B cell (primary cell): ENCODE results near the gene CCDC91. TPM values are rescaled to one million over a fixed set of nuclear protein-coding genes. Genes with fewer than 3 reads are reported as not detected.

ENCODE experiments used
- ATAC-seq: fragments of 200-7000 bp; cut with Tn5 transposase; one replicate; pipeline ENCODE4 v1.10.0; 2021; ENCODE audit warnings: low read depth, mild to moderate bottlenecking, moderate number of reproducible peaks, moderate library complexity
- CTCF ChIA-PET: fragments of 350-600 bp; sonication (Branson Sonifier 250); formaldehyde crosslinking; loops from one replicate; lab custom pipeline; 2021; ENCODE audit warnings: antibody characterized with exemption, inconsistent platforms; lab: Charles Lee
- POLR2A ChIA-PET: fragments of 350-600 bp; sonication (Branson Sonifier 250); formaldehyde crosslinking; loops from one replicate; lab custom pipeline; 2021; ENCODE audit warnings: antibody characterized with exemption; lab: Charles Lee
- DNase-seq: peaks from one replicate; pipeline ENCODE4 v3.0.0; 2013
- H2AFZ ChIP-seq: 2 replicates; pipeline ENCODE4 v1.6.1; 2012; ENCODE audit warnings: mild to moderate bottlenecking, low read depth, low read length; ENCODE audit not compliant: insufficient read depth, poor library complexity, severe bottlenecking
- H3K27ac ChIP-seq, 2 donors: 1 replicate in 1 of 2; 2 replicates in 1 of 2; pipeline ENCODE4 v1.5.1; 2012 to 2013; ENCODE audit warnings: low read length in 2 of 2, mild to moderate bottlenecking in 2 of 2, moderate library complexity in 1 of 2
- H3K27me3 ChIP-seq, 4 experiments: fragments of 200-600 bp in 1 of 4; sonication (generic) in 1 of 4; replicated peaks in 1 of 4; 1 replicate in 2 of 4; 2 replicates in 2 of 4; pipeline versions ENCODE4 v1.6.1 to v1.7.0; 2013 to 2016; ENCODE audit warnings: low read length in 3 of 4, mild to moderate bottlenecking in 2 of 4, mixed read lengths in 1 of 4, moderate library complexity in 1 of 4; ENCODE audit not compliant: insufficient read depth in 4 of 4, control insufficient read depth in 3 of 4; ENCODE audit errors: control extremely low read depth in 1 of 4
- H3K36me3 ChIP-seq, 2 experiments: replicated peaks in 1 of 2; 1 replicate in 1 of 2; 2 replicates in 1 of 2; pipeline versions ENCODE4 v1.6.1 to v1.7.1; 2013; ENCODE audit warnings: low read length in 1 of 2; ENCODE audit not compliant: insufficient read depth in 2 of 2, control insufficient read depth in 1 of 2; ENCODE audit errors: control extremely low read depth in 1 of 2, extremely low read depth in 1 of 2
- H3K4me1 ChIP-seq, 2 donors: fragments of 200-600 bp in 1 of 2; sonication (generic) in 1 of 2; 1 replicate in 1 of 2; 2 replicates in 1 of 2; pipeline versions ENCODE4 v1.5.1 to v1.6.1; 2013 to 2017; ENCODE audit warnings: low read length in 2 of 2; ENCODE audit not compliant: control insufficient read depth in 2 of 2, insufficient read depth in 2 of 2
- H3K4me2 ChIP-seq: replicated peaks from 2 replicates; pipeline ENCODE3; 2012; ENCODE audit warnings: mild to moderate bottlenecking, low read depth, low read length; ENCODE audit not compliant: poor library complexity, severe bottlenecking
- H3K4me3 ChIP-seq, 5 experiments: fragments of 200-600 bp in 1 of 5; sonication (generic) in 1 of 5; 1 replicate in 3 of 5; 2 replicates in 2 of 5; pipeline versions ENCODE4 v1.5.1 to v1.7.0; 2011 to 2016; ENCODE audit warnings: low read length in 4 of 5, mild to moderate bottlenecking in 4 of 5, low read depth in 2 of 5, control low read depth in 1 of 5, moderate library complexity in 1 of 5; ENCODE audit not compliant: insufficient read depth in 1 of 5; ENCODE audit errors: control extremely low read depth in 1 of 5, extremely low read depth in 1 of 5
- H3K79me2 ChIP-seq: fragments of 200-600 bp; sonication (generic); one replicate; pipeline ENCODE4 v1.6.0; 2016; ENCODE audit warnings: low read length; ENCODE audit not compliant: control insufficient read depth, insufficient read depth
- H3K9ac ChIP-seq: fragments of 200-600 bp; sonication (generic); 2 replicates; pipeline ENCODE4 v1.6.1; 2017; ENCODE audit warnings: mild to moderate bottlenecking, low read length, moderate library complexity
- H3K9me3 ChIP-seq, 3 donors: one replicate each; pipeline versions ENCODE4 v1.6.1 to v1.7.1; 2013; ENCODE audit warnings: low read length in 2 of 3; ENCODE audit not compliant: control insufficient read depth in 2 of 3, insufficient read depth in 1 of 3; ENCODE audit errors: control extremely low read depth in 1 of 3
- H4K20me1 ChIP-seq: 2 replicates; pipeline ENCODE4 v1.6.0; 2012; ENCODE audit warnings: mild to moderate bottlenecking, low read length; ENCODE audit not compliant: insufficient read depth, control insufficient read depth, poor library complexity, severe bottlenecking
- H3K27ac Mint-ChIP-seq: one replicate; pipeline ENCODE4 v1.8.0; 2021; ENCODE audit warnings: mixed read lengths
- H3K27me3 Mint-ChIP-seq: one replicate; pipeline ENCODE4 v1.8.0; 2021; ENCODE audit warnings: mixed read lengths
- H3K4me1 Mint-ChIP-seq: one replicate; pipeline ENCODE4 v1.8.0; 2021; ENCODE audit warnings: mixed read lengths
- H3K4me3 Mint-ChIP-seq: one replicate; pipeline ENCODE4 v1.8.0; 2021; ENCODE audit warnings: mixed read lengths
- H3K9me3 Mint-ChIP-seq: one replicate; pipeline ENCODE4 v1.8.0; 2022; ENCODE audit warnings: mixed read lengths; ENCODE audit not compliant: insufficient read depth
- CTCF ChIP-seq: fragments of 200-600 bp; IDR thresholded peaks from one replicate; pipeline ENCODE4 v1.8.0; 2022; ENCODE audit warnings: antibody characterized with exemption, mild to moderate bottlenecking
- EZH2 ChIP-seq: IDR thresholded peaks from 2 replicates; pipeline ENCODE4 v1.6.1; 2012; ENCODE audit warnings: borderline replicate concordance, low read depth, mild to moderate bottlenecking, moderate library complexity, low read length; ENCODE audit not compliant: insufficient read depth, poor library complexity, severe bottlenecking
- WGBS: methylation state at CpG from one replicate; pipeline ENCODE4 v1.1.5; 2013; ENCODE audit warnings: missing lambda C conversion rate; ENCODE audit not compliant: insufficient coverage; 5-methylcytosine and 5-hydroxymethylcytosine counted together
- intact Hi-C: fragments of 100-400 bp; cut with micrococcal nuclease; formaldehyde crosslinking; loops from one replicate; pipeline ENCODE4 v1.10.0; 2022
- polyA plus RNA-seq: library from polyadenylated mRNA; depleted of rRNA; stranded (reverse); fragments of >200 nt; gene quantifications from 2 replicates; pipeline ENCODE4 v1.2.3, GENCODE V29; 2012
- total RNA-seq, 2 donors: library from RNA; stranded (reverse); fragments of 120-200 nt in 1 of 2; gene quantifications; 1 replicate in 1 of 2; 2 replicates in 1 of 2; pipeline versions ENCODE4 v1.2.3 to v1.2.4, GENCODE V29; 2013 to 2022

The CCDC91 gene
- total and polyA plus RNA-seq, 2 donors (not counting 1 experiment from before 2014, with no cell fraction given): 10.9 to 64.8 TPM

- no peaks in the 10 kb centered on the region for H3K79me2 ChIP-seq
- no peaks in the 10 kb centered on the region for H3K36me3 ChIP-seq
- Mint-ChIP-seq H3K27ac (no peak overlapping the region), H3K4me3 (no peak overlapping the region), H3K4me1 (peaks cover 5% of the 10 kb centered on the region), H3K27me3 (peaks cover 7% of the 10 kb centered on the region), H3K9me3 (peaks cover 4% of the 10 kb centered on the region)
- ATAC-seq (no peak), DNase-seq (no peak)
- WGBS: 100% methylated on average over 1 of the region's 1 CpG
- POLR2A ChIA-PET: no interaction called here
- H3K27me3 ChIP-seq: peaks cover 0 to 3% (median 0%) of the 10 kb centered on the region in 4 experiments
- no peak overlapping the region for H3K27ac ChIP-seq
- no peak overlapping the region for H3K4me3 ChIP-seq
- intact Hi-C loops: no loop called here
- H3K9me3 ChIP-seq: peaks cover 0 to 4% (median 0%) of the 10 kb centered on the region in 3 donors
- H3K9ac ChIP-seq: no peak overlapping the region
- CTCF ChIA-PET: no interaction called here
- no peaks in the 10 kb centered on the region for H4K20me1 ChIP-seq
- peaks cover 0 to 3% of the 10 kb centered on the region in 2 donors for H3K4me1 ChIP-seq
- TF ChIP-seq EZH2 (no peak), CTCF (no peak)
- H2AFZ ChIP-seq: no peak overlapping the region
- no peak overlapping the region for H3K4me2 ChIP-seq
Observed at GRCh38 chr12:28184375-28184774, 5.9 kb upstream of the CCDC91 start.

DNA sequence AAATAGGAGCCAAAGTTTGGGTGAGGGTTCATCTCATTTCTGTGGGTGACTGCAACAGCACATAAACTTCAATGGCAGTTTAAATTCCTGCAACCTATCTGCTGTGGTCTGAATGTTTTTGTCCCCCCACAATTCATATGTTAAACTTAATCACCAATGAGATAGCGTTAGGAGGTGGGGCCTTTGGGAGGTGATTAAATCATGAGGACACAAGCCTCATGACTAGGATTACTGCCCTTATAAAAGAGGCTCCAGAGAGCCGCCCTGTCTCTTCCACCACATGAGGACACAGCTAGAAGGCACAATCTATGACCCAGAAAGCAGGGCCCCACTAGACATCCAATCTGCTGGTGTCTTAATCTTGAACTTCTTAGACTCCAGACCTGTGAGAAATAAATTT is 3.8 kb upstream of the CCDC91 start:
- no peak overlapping the region for H3K4me3 Mint-ChIP-seq
- peaks cover 0 to 4% (median 0%) of the 10 kb centered on the region in 3 donors for H3K9me3 ChIP-seq
- no peak overlapping the region for H3K27ac Mint-ChIP-seq
- intact Hi-C loops: no loop called here
- no peak overlapping the region for H2AFZ ChIP-seq
- H3K27me3 Mint-ChIP-seq: peaks cover 7% of the 10 kb centered on the region
- H3K9me3 Mint-ChIP-seq: peaks cover 4% of the 10 kb centered on the region
- no peak overlapping the region for H3K4me3 ChIP-seq
- DNase-seq: no peak
- H3K4me2 ChIP-seq: no peak overlapping the region
- no peaks in the 10 kb centered on the region for H4K20me1 ChIP-seq
- peaks cover 14 to 15% of the 10 kb centered on the region in 2 donors for H3K4me1 ChIP-seq
- peaks cover 15% of the 10 kb centered on the region for H3K79me2 ChIP-seq
- H3K27ac ChIP-seq: no peak overlapping the region
- H3K4me1 Mint-ChIP-seq: peaks cover 22% of the 10 kb centered on the region
- POLR2A ChIA-PET: no interaction called here
- no peaks in the 10 kb centered on the region for H3K36me3 ChIP-seq
- TF ChIP-seq CTCF (no peak), EZH2 (no peak)
- 100% methylated on average over 1 of the region's 2 CpGs for WGBS
- CTCF ChIA-PET: no interaction called here
- H3K27me3 ChIP-seq: no peaks in the 10 kb centered on the region
- no peak for ATAC-seq
- no peak overlapping the region for H3K9ac ChIP-seq
